ENCODE measurements around the gene COLQ.

Gene COLQ

GRCh38 chr3:15501126-15501525 is 20.4 kb downstream of the COLQ start:
- Histone ChIP-seq H3K4me1 (ENCODE audit: insufficient read depth, low read length) (peaks cover 4% of the 10 kb centered on the region; the same call in 1 of the 2 replicates), H3K27ac (ENCODE audit: low read length) (no peak overlapping the region), H3K4me3 (ENCODE audit: low read length) (no peak overlapping the region), H3K27me3 (ENCODE audit: insufficient read depth, low read length) (no peaks in the 10 kb centered on the region), H3K9ac (ENCODE audit: low read depth, low read length) (no peak overlapping the region), H3K9me3 (ENCODE audit: insufficient read depth, low read depth, low read length) (no peaks in the 10 kb centered on the region), H3K36me3 (ENCODE audit: insufficient read depth, low read depth, low read length) (no peaks in the 10 kb centered on the region)

GRCh38 chr3:15500107-15500724 is 21.3 kb downstream of the COLQ start:
- no peak overlapping the region for H3K27ac ChIP-seq (ENCODE audit: low read length)
- H3K9me3 ChIP-seq (ENCODE audit: insufficient read depth, low read depth, low read length) = no peaks in the 10 kb centered on the region
- peaks cover 4% of the 10 kb centered on the region; the same call in 1 of the 2 replicates for H3K4me1 ChIP-seq (ENCODE audit: insufficient read depth, low read length)
- no peaks in the 10 kb centered on the region for H3K36me3 ChIP-seq (ENCODE audit: insufficient read depth, low read depth, low read length)
- no peak overlapping the region for H3K4me3 ChIP-seq (ENCODE audit: low read length)
- H3K9ac ChIP-seq (ENCODE audit: low read depth, low read length) = no peak overlapping the region
- H3K27me3 ChIP-seq (ENCODE audit: insufficient read depth, low read length) = no peaks in the 10 kb centered on the region

- Histone ChIP-seq H3K9me3 (ENCODE audit: insufficient read depth, low read depth, low read length) (no peaks in the 10 kb centered on the region), H3K27me3 (ENCODE audit: insufficient read depth, low read length) (no peaks in the 10 kb centered on the region), H3K27ac (ENCODE audit: low read length) (no peak overlapping the region), H3K36me3 (ENCODE audit: insufficient read depth, low read depth, low read length) (no peaks in the 10 kb centered on the region), H3K4me3 (ENCODE audit: low read length) (no peak overlapping the region), H3K4me1 (ENCODE audit: insufficient read depth, low read length) (peaks cover 4% of the 10 kb centered on the region; the same call in 1 of the 2 replicates), H3K9ac (ENCODE audit: low read depth, low read length) (no peak overlapping the region)
These were observed 22.0 kb downstream of the COLQ start for GRCh38 chr3:15499536-15499935.

DNA sequence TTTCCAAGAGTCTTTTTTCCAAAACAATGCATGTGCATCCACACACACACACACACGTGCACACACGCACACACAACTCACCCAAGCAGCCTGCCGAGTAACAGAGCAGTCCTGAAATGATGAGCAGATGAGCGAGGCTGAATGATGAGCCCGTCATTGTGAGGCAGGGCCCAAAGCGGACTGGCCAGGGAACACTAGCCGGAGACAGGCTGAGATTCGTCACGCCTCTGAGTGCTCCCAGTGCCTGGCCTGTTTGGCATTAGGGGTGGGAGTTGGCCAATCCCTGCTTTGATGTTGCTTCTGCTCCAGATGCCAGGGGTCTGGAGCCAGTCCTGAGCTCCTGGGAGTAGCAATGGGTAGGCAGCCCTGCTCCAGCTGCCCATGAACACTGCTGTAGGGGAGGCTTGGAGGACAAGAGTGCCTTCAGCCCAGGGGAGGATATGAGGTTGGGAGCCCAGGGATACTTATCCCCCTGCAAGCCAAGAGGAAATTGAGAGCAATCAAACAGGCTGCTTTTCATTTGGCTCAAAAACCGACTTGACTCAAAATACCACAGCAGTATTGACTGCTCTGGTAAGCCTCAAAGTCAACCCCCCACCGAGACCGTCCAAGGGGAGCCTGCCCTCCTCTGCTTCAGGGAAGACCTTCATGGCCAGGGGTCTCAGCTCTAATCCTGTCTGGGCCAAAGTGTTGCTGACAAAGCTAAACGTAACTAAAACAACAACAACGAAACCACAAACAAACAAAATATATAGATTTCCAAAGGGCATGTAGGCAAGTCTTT is 22.9 kb downstream of the COLQ start:
- H3K9me3 ChIP-seq (ENCODE audit: insufficient read depth, low read depth, low read length) = no peaks in the 10 kb centered on the region
- H3K4me3 ChIP-seq (ENCODE audit: low read length) = no peak overlapping the region
- no peaks in the 10 kb centered on the region for H3K27me3 ChIP-seq (ENCODE audit: insufficient read depth, low read length)
- no peak overlapping the region for H3K27ac ChIP-seq (ENCODE audit: low read length)
- H3K4me1 ChIP-seq (ENCODE audit: insufficient read depth, low read length) = peaks cover 4% of the 10 kb centered on the region; the same call in 1 of the 2 replicates
- no peaks in the 10 kb centered on the region for H3K36me3 ChIP-seq (ENCODE audit: insufficient read depth, low read depth, low read length)
- no peak overlapping the region for H3K9ac ChIP-seq (ENCODE audit: low read depth, low read length)

DNA sequence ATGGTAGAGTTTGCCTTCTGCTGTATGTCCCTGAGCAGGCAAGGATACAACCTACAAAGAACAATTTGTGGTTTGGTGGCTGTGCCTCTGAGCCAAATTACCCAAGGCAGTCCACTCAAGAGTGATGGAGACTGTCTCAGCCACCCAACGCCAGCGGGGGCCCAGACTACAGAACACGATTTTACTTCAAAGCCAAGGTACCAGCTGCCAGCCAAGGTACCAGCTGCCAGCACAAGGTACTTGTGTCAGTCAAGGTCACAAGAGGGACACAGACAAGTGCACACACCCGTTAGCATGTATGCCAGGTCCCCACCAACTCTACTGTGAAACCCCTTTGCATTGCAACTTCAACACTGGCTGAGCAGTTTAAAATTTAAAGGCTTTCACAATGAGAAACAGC is 23.5 kb downstream of the COLQ start:
- Histone ChIP-seq H3K9me3 (ENCODE audit: insufficient read depth, low read depth, low read length) (no peaks in the 10 kb centered on the region), H3K4me3 (ENCODE audit: low read length) (no peak overlapping the region), H3K9ac (ENCODE audit: low read depth, low read length) (no peak overlapping the region), H3K36me3 (ENCODE audit: insufficient read depth, low read depth, low read length) (no peaks in the 10 kb centered on the region), H3K27me3 (ENCODE audit: insufficient read depth, low read length) (no peaks in the 10 kb centered on the region), H3K4me1 (ENCODE audit: insufficient read depth, low read length) (peaks cover 4% of the 10 kb centered on the region; the same call in 1 of the 2 replicates), H3K27ac (ENCODE audit: low read length) (no peak overlapping the region)

GRCh38 chr3:15496341-15496664 is 25.2 kb downstream of the COLQ start:
- Histone ChIP-seq H3K4me3 (ENCODE audit: low read length) (no peak overlapping the region), H3K27me3 (ENCODE audit: insufficient read depth, low read length) (no peaks in the 10 kb centered on the region), H3K9ac (ENCODE audit: low read depth, low read length) (0 out of 2 replicates have a peak overlapping the region, but pooled peaks have one; percentile 25), H3K27ac (ENCODE audit: low read length) (no peak overlapping the region), H3K36me3 (ENCODE audit: insufficient read depth, low read depth, low read length) (no peaks in the 10 kb centered on the region), H3K4me1 (ENCODE audit: insufficient read depth, low read length) (peaks cover 4% of the 10 kb centered on the region; the same call in 1 of the 2 replicates), H3K9me3 (ENCODE audit: insufficient read depth, low read depth, low read length) (no peaks in the 10 kb centered on the region)

DNA sequence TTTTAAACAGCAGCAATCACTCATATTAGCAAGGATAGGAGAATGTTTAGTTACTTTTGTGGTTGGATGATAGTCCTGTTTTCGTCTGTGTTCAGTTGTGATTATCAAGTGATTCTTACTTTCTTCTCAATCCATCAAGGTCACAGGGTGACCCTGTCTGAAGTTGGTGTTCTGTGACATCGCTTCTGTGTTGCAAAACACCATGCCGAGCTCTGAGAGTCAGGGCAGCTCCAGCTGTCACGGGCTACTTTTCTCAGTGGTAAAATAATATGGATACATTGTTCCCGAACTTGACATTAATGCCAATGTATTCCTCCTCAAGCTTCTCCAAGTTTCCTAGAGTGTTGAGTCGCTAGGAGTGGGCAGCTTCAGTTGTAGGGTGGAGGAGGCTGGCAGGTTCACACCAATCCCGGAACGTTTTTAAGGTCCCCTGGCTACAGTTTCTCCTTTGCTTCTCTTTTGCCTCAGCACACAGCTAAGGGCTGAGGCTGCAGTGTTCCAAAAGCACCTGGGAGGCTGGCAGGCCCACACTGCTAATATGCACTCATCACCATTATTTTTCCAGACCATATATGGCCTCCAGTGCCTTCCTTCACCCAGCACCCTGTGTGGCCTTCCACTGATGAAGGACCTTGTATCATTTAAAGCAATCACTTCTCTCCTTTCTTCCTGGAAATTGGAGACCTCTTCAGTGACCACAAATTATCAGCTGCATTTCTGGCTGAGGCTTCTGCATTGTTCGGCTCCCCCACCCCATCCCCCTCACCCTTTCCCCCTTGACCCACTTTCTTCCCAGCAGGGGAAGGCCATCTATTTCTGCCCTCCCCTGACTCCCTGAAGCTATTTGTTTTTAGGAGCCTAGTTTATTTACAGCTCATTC is 25.8 kb downstream of the COLQ start:
- H3K9ac ChIP-seq (ENCODE audit: low read depth, low read length) = 0 out of 2 replicates have a peak overlapping the region, but pooled peaks have one; percentile 25
- no peak overlapping the region for H3K4me3 ChIP-seq (ENCODE audit: low read length)
- no peak overlapping the region for H3K27ac ChIP-seq (ENCODE audit: low read length)
- H3K4me1 ChIP-seq (ENCODE audit: insufficient read depth, low read length) = peaks cover 4% of the 10 kb centered on the region; the same call in 1 of the 2 replicates
- no peaks in the 10 kb centered on the region for H3K36me3 ChIP-seq (ENCODE audit: insufficient read depth, low read depth, low read length)
- H3K9me3 ChIP-seq (ENCODE audit: insufficient read depth, low read depth, low read length) = no peaks in the 10 kb centered on the region
- no peaks in the 10 kb centered on the region for H3K27me3 ChIP-seq (ENCODE audit: insufficient read depth, low read length)

DNA sequence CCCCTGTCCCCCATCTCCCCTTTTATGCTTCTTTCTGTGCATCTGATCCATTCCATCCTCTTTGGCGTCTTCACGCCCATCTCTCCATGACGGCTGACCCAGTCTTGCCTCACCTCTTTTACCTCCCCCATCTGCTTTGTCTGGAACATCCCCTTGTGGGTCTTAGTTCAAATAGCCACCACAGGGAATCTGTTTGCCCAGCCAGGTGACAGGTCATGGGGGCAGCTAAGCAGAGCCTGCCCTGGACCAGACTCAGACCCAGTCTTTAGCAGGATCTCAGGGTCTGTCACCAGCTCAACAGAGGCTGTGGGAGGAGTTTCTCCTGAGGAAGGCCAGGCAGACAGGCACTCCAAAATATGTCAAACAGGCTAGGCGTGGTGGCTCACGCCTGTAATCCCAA is 28.1 kb downstream of the COLQ start:
- no peaks in the 10 kb centered on the region for H3K9me3 ChIP-seq (ENCODE audit: insufficient read depth, low read depth, low read length)
- no peak overlapping the region for H3K9ac ChIP-seq (ENCODE audit: low read depth, low read length)
- H3K27ac ChIP-seq (ENCODE audit: low read length) = no peak overlapping the region
- peaks cover 4% of the 10 kb centered on the region; the same call in 1 of the 2 replicates for H3K4me1 ChIP-seq (ENCODE audit: insufficient read depth, low read length)
- H3K4me3 ChIP-seq (ENCODE audit: low read length) = no peak overlapping the region
- H3K36me3 ChIP-seq (ENCODE audit: insufficient read depth, low read depth, low read length) = no peaks in the 10 kb centered on the region
- H3K27me3 ChIP-seq (ENCODE audit: insufficient read depth, low read length) = no peaks in the 10 kb centered on the region

DNA sequence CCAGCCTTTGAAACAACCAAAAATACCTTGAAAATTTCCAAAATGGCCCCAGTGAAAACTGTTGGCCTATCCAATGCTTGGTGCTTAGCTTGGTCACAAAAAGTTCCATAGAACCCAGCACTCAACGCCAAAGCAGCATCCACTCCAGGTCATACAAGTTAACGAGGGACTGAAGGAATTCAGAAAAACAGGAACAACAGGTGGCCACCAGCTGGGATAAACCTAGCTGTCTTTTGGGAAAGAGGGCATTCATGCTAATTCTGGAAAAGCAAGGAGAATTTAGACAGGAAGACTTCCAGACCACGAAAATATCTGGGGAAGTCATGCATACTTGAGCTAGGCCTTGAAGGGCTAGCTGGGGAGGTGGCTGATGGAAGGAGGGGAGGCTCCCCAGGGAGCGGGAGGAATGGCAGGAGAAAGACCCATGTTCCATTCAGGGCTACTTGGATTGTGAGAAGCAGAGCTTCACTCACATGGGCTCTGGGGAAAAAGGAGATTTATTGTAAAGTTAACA is 28.6 kb downstream of the COLQ start:
- H3K27me3 ChIP-seq (ENCODE audit: insufficient read depth, low read length) = no peaks in the 10 kb centered on the region
- H3K27ac ChIP-seq (ENCODE audit: low read length) = no peak overlapping the region
- H3K36me3 ChIP-seq (ENCODE audit: insufficient read depth, low read depth, low read length) = no peaks in the 10 kb centered on the region
- H3K4me3 ChIP-seq (ENCODE audit: low read length) = no peak overlapping the region
- no peak overlapping the region for H3K9ac ChIP-seq (ENCODE audit: low read depth, low read length)
- H3K9me3 ChIP-seq (ENCODE audit: insufficient read depth, low read depth, low read length) = no peaks in the 10 kb centered on the region
- H3K4me1 ChIP-seq (ENCODE audit: insufficient read depth, low read length) = peaks cover 4% of the 10 kb centered on the region; the same call in 1 of the 2 replicates

DNA sequence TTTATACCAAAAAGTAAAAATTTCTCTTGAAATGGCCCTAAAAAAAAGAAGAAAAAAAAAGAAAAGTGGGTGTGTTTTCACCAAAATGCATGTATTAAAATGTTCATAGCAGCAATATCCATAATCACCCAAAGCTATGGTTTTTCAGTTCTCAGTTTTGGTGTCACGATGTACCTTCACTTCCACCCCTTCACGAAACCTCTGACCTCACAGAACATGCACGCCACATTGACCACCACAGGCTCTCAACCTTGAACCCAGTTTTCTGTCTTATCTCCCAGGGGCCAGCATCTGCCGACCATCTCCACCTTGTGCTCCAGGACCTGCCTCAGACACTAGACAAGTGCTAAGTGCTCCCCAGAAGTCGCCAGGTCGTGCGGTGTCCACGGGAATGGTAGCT is 30.4 kb downstream of the COLQ start:
- Histone ChIP-seq H3K36me3 (ENCODE audit: insufficient read depth, low read depth, low read length) (no peaks in the 10 kb centered on the region), H3K9ac (ENCODE audit: low read depth, low read length) (no peak overlapping the region)

GRCh38 chr3:15490158-15490557 is 31.3 kb downstream of the COLQ start:
- no peak overlapping the region for H3K9ac ChIP-seq (ENCODE audit: low read depth, low read length)
- H3K27ac ChIP-seq (ENCODE audit: low read length) = no peak overlapping the region

More for the DNA sequence above, 30.4 kb downstream of the COLQ start:
- no peak overlapping the region for H3K27ac ChIP-seq (ENCODE audit: low read length)
- peaks cover under 1% of the 10 kb centered on the region; the same call in 1 of the 2 replicates for H3K4me1 ChIP-seq (ENCODE audit: insufficient read depth, low read length)
- H3K9me3 ChIP-seq (ENCODE audit: insufficient read depth, low read depth, low read length) = no peaks in the 10 kb centered on the region
- H3K4me3 ChIP-seq (ENCODE audit: low read length) = no peak overlapping the region
- no peaks in the 10 kb centered on the region for H3K27me3 ChIP-seq (ENCODE audit: insufficient read depth, low read length)

More at GRCh38 chr3:15490158-15490557, 31.3 kb downstream of the COLQ start:
- H3K4me3 ChIP-seq (ENCODE audit: low read length) = no peak overlapping the region
- H3K36me3 ChIP-seq (ENCODE audit: insufficient read depth, low read depth, low read length) = no peaks in the 10 kb centered on the region
- H3K9me3 ChIP-seq (ENCODE audit: insufficient read depth, low read depth, low read length) = no peaks in the 10 kb centered on the region
- H3K27me3 ChIP-seq (ENCODE audit: insufficient read depth, low read length) = no peaks in the 10 kb centered on the region
- no peaks in the 10 kb centered on the region for H3K4me1 ChIP-seq (ENCODE audit: insufficient read depth, low read length)

Measured in iPS-20b (cell line).